BLaER1 treated with 17β-estradiol and CSF1 and Interleukin-3, amounts not matched to agents 10 nM and 100 nM (cell line): ENCODE data around the gene ARHGEF37.
"Not testable (repeated sequence)": the region's sequence is repeated elsewhere in the genome, so short reads cannot be mapped to it uniquely, and the experiment has no call there.

ENCODE experiments used
- H3K27ac ChIP-seq, 11 experiments: shearing (Covaris generic); formaldehyde crosslinking; 2 replicates each; pipeline ENCODE4 v1.8.1; 2022
- H3K27me3 ChIP-seq, 11 experiments: shearing (Covaris generic); formaldehyde crosslinking; 2 replicates each; pipeline ENCODE4 v1.8.1; 2022
- H3K36me3 ChIP-seq, 11 experiments: shearing (Covaris generic); formaldehyde crosslinking; 2 replicates each; pipeline ENCODE4 v1.8.1; 2022
- H3K4me1 ChIP-seq, 10 experiments: shearing (Covaris generic); formaldehyde crosslinking; 2 replicates each; pipeline ENCODE4 v1.8.1; 2022
- H3K4me2 ChIP-seq, 11 experiments: shearing (Covaris generic); formaldehyde crosslinking; 2 replicates each; pipeline ENCODE4 v1.8.1; 2022
- H3K4me3 ChIP-seq, 10 experiments: shearing (Covaris generic); formaldehyde crosslinking; 2 replicates each; pipeline ENCODE4 v1.8.1; 2022
- H3K9ac ChIP-seq, 11 experiments: shearing (Covaris generic); formaldehyde crosslinking; 2 replicates each; pipeline ENCODE4 v1.8.1; 2022
- H3K9me3 ChIP-seq, 11 experiments: shearing (Covaris generic); formaldehyde crosslinking; replicated peaks in 1 of 11; 2 replicates each; pipeline ENCODE4 v1.8.1; 2022
- H4K20me1 ChIP-seq, 11 experiments: shearing (Covaris generic); formaldehyde crosslinking; 2 replicates each; pipeline ENCODE4 v1.8.1; 2022
- Cebpa-rat ChIP-seq, 11 experiments: shearing (Covaris generic); IDR thresholded peaks; 2 replicates each; pipeline ENCODE4 v1.8.1; 2022

The ARHGEF37 gene

GRCh38 chr5:149643781-149644180, 62.5 kb downstream of the ARHGEF37 start:
- no peaks in the 10 kb centered on the region for H3K27me3 ChIP-seq
- no peak overlapping the region for H3K9ac ChIP-seq
- no peak overlapping the region for H3K4me3 ChIP-seq
- H3K9me3 ChIP-seq = peaks cover 0 to 4% (median 2%) of the 10 kb centered on the region in 11 experiments; a peak in 10 of 22 replicates
- H3K27ac ChIP-seq = no peak overlapping the region
- H3K36me3 ChIP-seq = no peaks in the 10 kb centered on the region
- peaks cover 0 to 26% (median 13%) of the 10 kb centered on the region in 10 experiments; a peak in 13 of 20 replicates for H3K4me1 ChIP-seq
- TF ChIP-seq Cebpa-rat (IDR thresholded peaks at IDR 0.05) = no peak
- no peaks in the 10 kb centered on the region for H4K20me1 ChIP-seq
- H3K4me2 ChIP-seq = no peak overlapping the region

DNA sequence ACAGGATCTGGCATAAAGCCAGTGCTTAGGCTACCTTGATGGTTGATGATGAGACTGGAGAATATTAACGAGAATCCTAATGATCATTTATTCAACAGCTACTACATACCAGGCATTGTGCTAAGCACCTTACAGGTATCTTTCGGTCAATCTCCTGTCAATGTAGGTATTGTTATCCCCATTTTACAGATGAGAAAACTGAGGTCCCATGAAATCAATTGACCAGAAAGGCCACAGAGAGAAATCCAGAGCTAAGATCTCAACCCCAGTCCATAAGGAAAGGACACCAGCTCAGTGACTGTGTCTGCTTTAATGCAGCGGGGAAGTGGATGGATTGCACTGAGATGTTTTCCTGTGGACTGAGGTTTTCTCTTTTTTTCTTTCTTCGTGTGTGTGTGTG, 63.3 kb downstream of the ARHGEF37 start:
- Histone ChIP-seq H4K20me1 (no peaks in the 10 kb centered on the region), H3K9me3 (peaks cover 0 to 9% (median 5%) of the 10 kb centered on the region in 11 experiments; a peak in 10 of 22 replicates), H3K4me1 (peaks cover 0 to 20% (median 9%) of the 10 kb centered on the region in 10 experiments; a peak in 13 of 20 replicates), H3K27me3 (no peaks in the 10 kb centered on the region), H3K4me3 (no peak overlapping the region), H3K9ac (no peak overlapping the region), H3K36me3 (no peaks in the 10 kb centered on the region), H3K4me2 (no peak overlapping the region), H3K27ac (no peak overlapping the region)
- TF ChIP-seq Cebpa-rat (IDR thresholded peaks at IDR 0.05) = no peak

GRCh38 chr5:149645236-149645635, 63.9 kb downstream of the ARHGEF37 start:
- H3K4me1 ChIP-seq = peaks cover 0 to 14% (median 6%) of the 10 kb centered on the region in 10 experiments; a peak in 12 of 20 replicates
- H3K36me3 ChIP-seq = no peaks in the 10 kb centered on the region
- H4K20me1 ChIP-seq = no peaks in the 10 kb centered on the region
- no peak for TF ChIP-seq Cebpa-rat (IDR thresholded peaks at IDR 0.05)
- H3K27ac ChIP-seq = no peak overlapping the region
- H3K4me3 ChIP-seq = no peak overlapping the region
- H3K9ac ChIP-seq = no peak overlapping the region
- no peaks in the 10 kb centered on the region for H3K27me3 ChIP-seq
- H3K9me3 ChIP-seq = peaks cover 0 to 9% (median 5%) of the 10 kb centered on the region in 11 experiments; a peak in 10 of 22 replicates
- no peak overlapping the region for H3K4me2 ChIP-seq

GRCh38 chr5:149645725-149646124, 64.4 kb downstream of the ARHGEF37 start:
- Histone ChIP-seq H3K4me2 (no peak overlapping the region), H3K27me3 (no peaks in the 10 kb centered on the region), H3K4me1 (peaks cover 0 to 9% (median 3%) of the 10 kb centered on the region in 10 experiments; a peak in 7 of 20 replicates), H3K9me3 (peaks cover 0 to 9% (median 5%) of the 10 kb centered on the region in 11 experiments; a peak in 10 of 22 replicates), H3K27ac (no peak overlapping the region), H3K36me3 (no peaks in the 10 kb centered on the region), H3K4me3 (no peak overlapping the region), H4K20me1 (no peaks in the 10 kb centered on the region), H3K9ac (no peak overlapping the region)
- TF ChIP-seq Cebpa-rat (IDR thresholded peaks at IDR 0.05) = no peak

GRCh38 chr5:149646564-149646963, 65.3 kb downstream of the ARHGEF37 start:
- Histone ChIP-seq H3K9ac (no peak overlapping the region), H3K4me2 (no peak overlapping the region)

GRCh38 chr5:149647334-149647733, 66.0 kb downstream of the ARHGEF37 start:
- Histone ChIP-seq H3K4me3 (no peak overlapping the region), H3K27me3 (no peaks in the 10 kb centered on the region), H3K27ac (no peak overlapping the region), H4K20me1 (no peaks in the 10 kb centered on the region), H3K4me2 (no peak overlapping the region), H3K4me1 (peaks cover 0 to 5% (median 0%) of the 10 kb centered on the region in 10 experiments; a peak in 1 of 20 replicates), H3K9ac (no peak overlapping the region), H3K36me3 (no peaks in the 10 kb centered on the region), H3K9me3 (peaks cover 0 to 9% (median 5%) of the 10 kb centered on the region in 11 experiments; a peak in 10 of 22 replicates)
- no peak for TF ChIP-seq Cebpa-rat (IDR thresholded peaks at IDR 0.05)

More at GRCh38 chr5:149646564-149646963, 65.3 kb downstream of the ARHGEF37 start:
- H3K4me3 ChIP-seq = no peak overlapping the region
- no peak overlapping the region for H3K27ac ChIP-seq
- no peak for TF ChIP-seq Cebpa-rat (IDR thresholded peaks at IDR 0.05)
- H3K36me3 ChIP-seq = no peaks in the 10 kb centered on the region
- no peaks in the 10 kb centered on the region for H3K27me3 ChIP-seq
- H3K4me1 ChIP-seq = peaks cover 0 to 5% (median 0%) of the 10 kb centered on the region in 10 experiments; a peak in 1 of 20 replicates
- H3K9me3 ChIP-seq = peaks cover 0 to 9% (median 5%) of the 10 kb centered on the region in 11 experiments; a peak in 10 of 22 replicates
- H4K20me1 ChIP-seq = no peaks in the 10 kb centered on the region

GRCh38 chr5:149648464-149649393, 67.4 kb downstream of the ARHGEF37 start:
- not testable (repeated sequence) for H3K4me3 ChIP-seq, H3K27ac ChIP-seq, H3K4me2 ChIP-seq, H3K4me1 ChIP-seq, H3K27me3 ChIP-seq, H3K36me3 ChIP-seq, H3K9me3 ChIP-seq, H3K9ac ChIP-seq, H4K20me1 ChIP-seq

GRCh38 chr5:149649730-149650129, 68.4 kb downstream of the ARHGEF37 start:
- H3K27ac ChIP-seq, H3K4me1 ChIP-seq, H3K27me3 ChIP-seq, H3K4me2 ChIP-seq, H3K4me3 ChIP-seq, H3K9ac ChIP-seq, H3K9me3 ChIP-seq, H4K20me1 ChIP-seq, H3K36me3 ChIP-seq: not testable (repeated sequence)

DNA sequence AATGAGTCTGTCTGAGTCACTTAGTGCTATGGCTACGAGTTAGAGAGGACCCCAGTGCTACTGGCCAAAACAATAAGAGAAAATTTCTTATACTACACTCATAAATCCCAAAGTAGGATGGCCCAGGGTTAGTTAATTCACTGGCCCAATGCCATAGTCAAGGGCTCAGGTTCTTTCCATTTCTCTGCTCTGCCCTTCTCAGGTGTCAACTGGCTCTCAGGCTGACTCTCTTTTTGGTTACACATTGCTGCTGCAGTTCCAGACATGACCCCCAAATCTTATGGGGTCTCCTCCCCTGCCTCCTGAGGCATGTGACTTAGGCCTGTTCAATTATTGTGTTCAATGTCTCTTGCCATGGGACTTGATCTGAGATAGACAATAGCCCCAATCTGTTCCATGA, 70.4 kb downstream of the ARHGEF37 start:
- Histone ChIP-seq H3K4me1 (peaks cover 0 to 2% (median 0%) of the 10 kb centered on the region in 10 experiments; a peak in 1 of 20 replicates), H3K4me2 (no peak overlapping the region), H4K20me1 (no peaks in the 10 kb centered on the region), H3K36me3 (no peaks in the 10 kb centered on the region), H3K4me3 (no peak overlapping the region), H3K9ac (no peak overlapping the region), H3K9me3 (peaks cover 0 to 10% (median 7%) of the 10 kb centered on the region in 11 experiments; a peak in 13 of 22 replicates), H3K27ac (no peak overlapping the region), H3K27me3 (no peaks in the 10 kb centered on the region)
- TF ChIP-seq Cebpa-rat (IDR thresholded peaks at IDR 0.05) = no peak
